SK-N-SH (cell line): ENCODE data around the gene JAG1. TPM values are rescaled to one million over a fixed set of nuclear protein-coding genes. Genes with fewer than 3 reads are reported as not detected.
A peak's percentile ranks its signal among the peaks of the same experiment; 100 is the strongest.

Source experiments
- CTCF ChIA-PET: fragments of 300-600, 350-600 bp; formaldehyde crosslinking; extraction: SDS; loops from one replicate; lab custom pipeline; 2021; lab: Yijun Ruan, JAX
- POLR2A ChIA-PET: fragments of 350-600 bp; sonication (Branson Sonifier 250); formaldehyde crosslinking; extraction: SDS; loops from one replicate; lab custom pipeline; 2020; ENCODE audit warnings: antibody characterized with exemption, inconsistent platforms; lab: Yijun Ruan, JAX
- DNase-seq: peaks from one replicate; pipeline ENCODE4 v3.0.0; 2012
- H2AFZ ChIP-seq: fragments of 200-600 bp; sonication (generic); 2 replicates; pipeline ENCODE4 v1.8.1; 2016; ENCODE audit warnings: antibody characterized with exemption, mild to moderate bottlenecking, low read depth
- H3F3A ChIP-seq: fragments of 200-600 bp; sonication (generic); replicated peaks from 2 replicates; pipeline ENCODE3; 2016; ENCODE audit warnings: antibody characterized with exemption, mild to moderate bottlenecking; ENCODE audit not compliant: insufficient read depth
- H3K27ac ChIP-seq, 2 experiments: fragments of 200-500 bp in 1 of 2; fragments of 200-600 bp in 1 of 2; sonication (Bioruptor generic) in 1 of 2; sonication (generic), shearing (Covaris generic) in 1 of 2; 2 replicates each; pipeline versions ENCODE4 v1.5.1 to v1.6.1; 2014 to 2016; ENCODE audit warnings: low read depth in 2 of 2, inconsistent platforms in 1 of 2, low read length in 1 of 2, mild to moderate bottlenecking in 1 of 2, mixed read lengths in 1 of 2
- H3K27me3 ChIP-seq: fragments of 200-600 bp; sonication (generic), shearing (Covaris generic); 2 replicates; pipeline ENCODE4 v1.6.1; 2016; ENCODE audit warnings: mixed run types; ENCODE audit not compliant: insufficient read depth
- H3K36me3 ChIP-seq, 2 experiments: fragments of 200-500 bp in 1 of 2; fragments of 200-600 bp in 1 of 2; sonication (Bioruptor generic) in 1 of 2; sonication (generic) in 1 of 2; replicated peaks in 1 of 2; 2 replicates each; pipeline versions ENCODE3 to v1.5.1; 2014 to 2016; ENCODE audit warnings: low read length in 1 of 2, mild to moderate bottlenecking in 1 of 2; ENCODE audit not compliant: insufficient read depth in 2 of 2, control insufficient read depth in 1 of 2
- H3K4me1 ChIP-seq, 2 experiments: fragments of 200-500 bp in 1 of 2; fragments of 200-600 bp in 1 of 2; sonication (Bioruptor generic) in 1 of 2; sonication (generic), shearing (Covaris generic) in 1 of 2; 2 replicates each; pipeline versions ENCODE4 v1.5.1 to v1.6.1; 2014 to 2016; ENCODE audit warnings: low read depth in 1 of 2, low read length in 1 of 2, mixed run types in 1 of 2; ENCODE audit not compliant: insufficient read depth in 2 of 2, control insufficient read depth in 1 of 2
- H3K4me2 ChIP-seq: fragments of 200-600 bp; sonication (generic), shearing (Covaris generic); 2 replicates; pipeline ENCODE4 v1.6.1; 2017; ENCODE audit warnings: mixed run types
- H3K4me3 ChIP-seq, 2 experiments: fragments of 200-500 bp in 1 of 2; fragments of 200-600 bp in 1 of 2; sonication (Bioruptor generic) in 1 of 2; sonication (generic), shearing (Covaris generic) in 1 of 2; 2 replicates each; pipeline versions ENCODE4 v1.5.1 to v1.8.1; 2014 to 2016; ENCODE audit warnings: low read depth in 2 of 2, inconsistent platforms in 1 of 2, low read length in 1 of 2, mild to moderate bottlenecking in 1 of 2, mixed read lengths in 1 of 2, moderate library complexity in 1 of 2
- H3K79me2 ChIP-seq: fragments of 200-600 bp; sonication (generic); 2 replicates; pipeline ENCODE4 v1.8.1; 2017; ENCODE audit warnings: mild to moderate bottlenecking; ENCODE audit not compliant: insufficient read depth
- H3K9ac ChIP-seq: fragments of 200-600 bp; sonication (generic); 2 replicates; pipeline ENCODE4 v1.6.1; 2017; ENCODE audit warnings: mixed run types
- H3K9me2 ChIP-seq: fragments of 200-600 bp; sonication (generic); 2 replicates; pipeline ENCODE4 v1.6.1; 2017; ENCODE audit warnings: mixed run types
- H3K9me3 ChIP-seq: fragments of 200-600 bp; sonication (generic); 2 replicates; pipeline ENCODE4 v1.6.1; 2017; ENCODE audit warnings: mixed run types, mild to moderate bottlenecking, moderate library complexity
- H4K20me1 ChIP-seq: fragments of 200-600 bp; sonication (generic); 2 replicates; pipeline ENCODE4 v1.6.1; 2017; ENCODE audit warnings: mild to moderate bottlenecking, mixed run types; ENCODE audit not compliant: insufficient read depth
- ELF1 ChIP-seq: IDR thresholded peaks from 2 replicates; pipeline ENCODE4 v1.4.0; 2012
- EZH2phosphoT487 ChIP-seq: fragments of 200-600 bp; sonication (generic); IDR thresholded peaks from 2 replicates; pipeline ENCODE4 v1.6.1; 2017; ENCODE audit warnings: low read depth, mixed run types, mild to moderate bottlenecking, antibody characterized with exemption, moderate library complexity, borderline replicate concordance
- FOSL2 ChIP-seq: IDR thresholded peaks from 2 replicates; pipeline ENCODE4 v1.4.0; 2012; ENCODE audit warnings: low read depth, mild to moderate bottlenecking, moderate library complexity, borderline replicate concordance
- FOXM1 ChIP-seq: IDR thresholded peaks from 2 replicates; pipeline ENCODE4 v1.4.0; 2012; ENCODE audit warnings: low read depth, mild to moderate bottlenecking
- MAX ChIP-seq: IDR thresholded peaks from 2 replicates; pipeline ENCODE4 v1.4.0; 2012; ENCODE audit warnings: low read depth
- NRF1 ChIP-seq: IDR thresholded peaks from 2 replicates; pipeline ENCODE4 v1.6.1; 2012; ENCODE audit warnings: low read depth, mild to moderate bottlenecking, low read length
- REST ChIP-seq: IDR thresholded peaks from 2 replicates; pipeline ENCODE4 v1.6.1; 2012; ENCODE audit warnings: mild to moderate bottlenecking, low read depth, low read length, moderate library complexity
- RFX5 ChIP-seq: IDR thresholded peaks from 2 replicates; pipeline ENCODE4 v1.6.1; 2012; ENCODE audit warnings: mild to moderate bottlenecking, improper control_type of control experiment, low read length
- TAF1 ChIP-seq: IDR thresholded peaks from 2 replicates; pipeline ENCODE4 v1.6.1; 2012; ENCODE audit warnings: low read depth, mild to moderate bottlenecking, low read length, moderate library complexity, borderline replicate concordance
- TCF12 ChIP-seq: IDR thresholded peaks from 2 replicates; pipeline ENCODE4 v1.4.0; 2012
- TEAD4 ChIP-seq: IDR thresholded peaks from 2 replicates; pipeline ENCODE4 v1.4.0; 2012; ENCODE audit warnings: mild to moderate bottlenecking, borderline replicate concordance; ENCODE audit not compliant: insufficient read depth
- ZBTB33 ChIP-seq: IDR thresholded peaks from 2 replicates; pipeline ENCODE4 v1.4.0; 2012; ENCODE audit warnings: low read depth, borderline replicate concordance
- WGBS: methylation state at CpG from one replicate; pipeline ENCODE4 v1.1.6; 2017; ENCODE audit warnings: low lambda C conversion rate; 5-methylcytosine and 5-hydroxymethylcytosine counted together
- polyA plus RNA-seq, 3 experiments: library from polyadenylated mRNA; depleted of rRNA; stranded (reverse); fragments of >200 nt; gene quantifications; 2 replicates each; pipeline ENCODE4 v1.2.3, GENCODE V29; 2012

JAG1 gene
- polyA plus RNA-seq, 1 of the 3 experiments (the other 2 are of a cell fraction): 6.0 TPM

- TF ChIP-seq ELF1 (no peak), EZH2phosphoT487 (no peak), NRF1 (no peak)
These were observed 30.3 kb downstream of the JAG1 start (continued) for GRCh38 chr20:10643560-10643873.

DNA sequence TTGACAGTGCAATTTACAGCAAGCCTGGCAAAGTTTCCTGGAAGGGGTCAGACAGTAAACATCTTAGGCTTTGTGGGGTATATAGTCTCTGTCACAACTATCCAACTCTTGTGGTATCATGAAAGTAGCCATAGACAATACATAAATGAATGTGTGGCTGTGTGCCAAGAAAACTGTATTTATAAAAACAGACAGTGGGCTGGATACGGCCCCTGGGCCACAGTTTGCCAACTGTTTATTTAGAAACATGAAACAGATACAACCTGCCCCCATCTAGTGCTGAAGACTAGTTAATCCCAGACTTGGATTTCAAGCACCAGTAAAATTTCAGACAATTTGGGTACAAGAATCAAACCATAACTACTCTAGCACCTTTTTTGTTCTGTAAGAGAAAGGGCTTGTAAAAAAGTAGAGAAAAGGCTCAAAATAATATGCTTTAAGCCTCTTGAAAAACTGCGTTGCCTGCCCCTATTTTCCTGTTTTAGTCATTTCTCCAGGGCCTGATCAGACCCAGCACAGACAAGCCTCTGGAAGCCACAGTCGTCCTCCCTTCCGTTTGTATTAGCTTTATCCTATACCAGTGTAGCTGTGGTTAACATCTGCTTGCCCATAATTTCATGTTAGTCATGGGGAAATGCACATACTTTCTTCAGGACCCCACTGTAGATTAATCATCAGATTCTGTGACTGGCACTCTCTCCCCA, 30.8 kb downstream of the JAG1 start:
- no peak overlapping the region for H3K9ac ChIP-seq
- peaks cover 56 to 90% of the 10 kb centered on the region in 2 experiments for H3K36me3 ChIP-seq
- H3K79me2 ChIP-seq: peaks cover 13% of the 10 kb centered on the region
- TF ChIP-seq TEAD4 (no peak), TCF12 (peak; percentile 14; the same call in 1 of the 2 replicates), MAX (no peak), ZBTB33 (no peak), FOXM1 (no peak), TAF1 (no peak), RFX5 (no peak), FOSL2 (no peak), REST (no peak)
- H3K27me3 ChIP-seq: no peaks in the 10 kb centered on the region
- no peak overlapping the region for H3K4me2 ChIP-seq
- peaks cover 34% of the 10 kb centered on the region for H3F3A ChIP-seq
- 53% methylated on average over 4 of the region's 4 CpGs for WGBS
- H3K27ac ChIP-seq: peak overlapping the region; percentile 62 to 67
- ChIA-PET POLR2A (no interaction called here), CTCF (interaction anchor here (2.3 kb wide), 1 partner anchor 11 kb away, joined by 10 read pairs; no protein-coding TSS in a partner anchor)
- H3K4me1 ChIP-seq: peaks cover 0 to 56% of the 10 kb centered on the region in 2 experiments; a peak in 3 of 4 replicates
- no peak overlapping the region for H2AFZ ChIP-seq
- H4K20me1 ChIP-seq: no peaks in the 10 kb centered on the region; the same call in 1 of the 2 replicates
- H3K9me3 ChIP-seq: no peaks in the 10 kb centered on the region
- no peak for DNase-seq
- no peaks in the 10 kb centered on the region for H3K9me2 ChIP-seq
- no peak overlapping the region for H3K4me3 ChIP-seq
